Large intestine (tissue), 12 donors: Measurements from ENCODE around the gene BSX. TPM values are rescaled to one million over a fixed set of nuclear protein-coding genes. Genes with fewer than 3 reads are reported as not detected.

Experiments used
- DNase-seq, 2 donors: peaks; one replicate each; pipeline versions ENCODE4 v3.0.0 to v3.0.0-alpha.2; 2013
- H3K27ac ChIP-seq: one replicate; pipeline ENCODE4 v1.5.1; 2013; ENCODE audit warnings: low read length
- H3K27me3 ChIP-seq: 2 replicates; pipeline ENCODE4 v1.6.1; 2013; ENCODE audit warnings: low read length; ENCODE audit not compliant: control insufficient read depth, insufficient read depth
- H3K36me3 ChIP-seq: 2 replicates; pipeline ENCODE4 v1.6.1; 2013; ENCODE audit warnings: low read length; ENCODE audit not compliant: control insufficient read depth, insufficient read depth
- H3K4me1 ChIP-seq: one replicate; pipeline ENCODE4 v1.6.1; 2013; ENCODE audit warnings: low read length; ENCODE audit not compliant: control insufficient read depth, insufficient read depth
- H3K4me3 ChIP-seq: one replicate; pipeline ENCODE4 v1.5.1; 2013; ENCODE audit warnings: low read length
- H3K9me3 ChIP-seq: one replicate; pipeline ENCODE4 v1.6.1; 2013; ENCODE audit warnings: mild to moderate bottlenecking, low read depth, low read length, moderate library complexity; ENCODE audit not compliant: control insufficient read depth
- WGBS: methylation state at CpG from one replicate; pipeline ENCODE4 v1.1.5; 2013; ENCODE audit warnings: low lambda C conversion rate; ENCODE audit not compliant: insufficient coverage; 5-methylcytosine and 5-hydroxymethylcytosine counted together
- long read RNA-seq, 11 donors: transcript quantifications; one replicate each; lab custom pipeline, GENCODE V29; 2026
- polyA plus RNA-seq: library from polyadenylated mRNA; unstranded; fragments of 120-200 nt; gene quantifications from one replicate; pipeline ENCODE4 v1.2.1, GENCODE V29; 2013

The BSX gene
- not detected for polyA plus RNA-seq
- long read RNA-seq, donor 1, result 0 reads
- long read RNA-seq, donor 2, result 0 reads
- long read RNA-seq, donor 3, result 0 reads
- long read RNA-seq, donor 4, result 0 reads
- long read RNA-seq, donor 5, result 0 reads
- long read RNA-seq, donor 6, result 0 reads
- long read RNA-seq, donor 7, result 0 reads
- long read RNA-seq, donor 8, result 0 reads
- long read RNA-seq, donor 9, result 0 reads
- long read RNA-seq, donor 10, result 0 reads
- long read RNA-seq, donor 11, result 0 reads

DNA sequence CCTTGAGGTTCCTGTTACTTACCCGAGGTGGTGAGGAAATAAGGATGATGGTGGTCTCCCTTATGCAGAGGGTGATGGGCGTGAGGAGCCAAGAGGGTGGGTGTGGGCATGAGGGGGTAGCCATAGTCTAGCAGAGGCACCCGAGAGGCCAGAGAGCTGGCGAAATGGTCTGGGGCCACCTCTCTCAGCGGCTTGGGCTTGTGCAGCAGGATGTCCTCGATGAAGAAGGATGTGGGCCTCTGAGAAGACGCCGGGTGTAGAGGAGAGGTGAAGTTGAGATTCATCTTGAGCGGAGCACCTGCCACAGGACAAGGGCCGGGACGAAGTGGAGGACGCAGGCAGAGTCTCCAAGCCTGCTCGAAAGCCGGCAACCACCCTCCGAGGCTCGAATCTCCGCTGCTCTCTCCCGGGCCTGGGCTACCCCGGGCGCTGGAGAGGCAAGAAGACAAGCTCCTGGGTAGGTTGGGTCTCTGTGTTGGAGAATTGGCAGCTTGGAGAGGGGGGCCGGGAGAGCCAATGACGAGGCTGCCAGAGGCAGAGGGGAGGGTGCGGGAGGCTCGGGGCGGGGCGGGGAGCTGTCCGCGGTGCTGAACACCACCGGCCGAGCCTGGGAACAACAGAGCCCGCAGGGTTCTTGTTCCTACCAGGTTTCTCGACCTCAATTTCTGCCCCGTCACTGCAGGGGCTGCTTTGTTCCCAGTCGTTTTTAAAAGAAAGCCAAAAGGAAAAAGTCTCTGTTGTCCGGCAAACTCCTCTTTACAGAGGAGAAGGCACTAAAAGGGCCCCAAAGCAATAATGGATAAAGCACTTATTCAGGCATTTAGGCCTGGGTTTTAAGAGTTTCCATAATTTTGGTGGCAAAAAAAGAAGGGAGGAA, at the start of gene BSX:
TSS of gene BSX (minus strand) at position 447 of the 877 bp plus-strand sequence. CDS start at position 284, 163 bp downstream.
- DNase-seq, result peak; percentile 10 to 47
- Histone ChIP-seq H3K27ac (no peak within 1 kb of the TSS), H3K9me3 (peaks cover 7% of the 10 kb centered on the region), H3K27me3 (peaks cover 97% of the 10 kb centered on the region), H3K4me1 (peaks cover 6% of the 10 kb centered on the region), H3K4me3 (no peak within 1 kb of the TSS), H3K36me3 (no peaks in the 10 kb centered on the region)
- WGBS, result 0% methylated on average over 2 of the region's 35 CpGs

DNA sequence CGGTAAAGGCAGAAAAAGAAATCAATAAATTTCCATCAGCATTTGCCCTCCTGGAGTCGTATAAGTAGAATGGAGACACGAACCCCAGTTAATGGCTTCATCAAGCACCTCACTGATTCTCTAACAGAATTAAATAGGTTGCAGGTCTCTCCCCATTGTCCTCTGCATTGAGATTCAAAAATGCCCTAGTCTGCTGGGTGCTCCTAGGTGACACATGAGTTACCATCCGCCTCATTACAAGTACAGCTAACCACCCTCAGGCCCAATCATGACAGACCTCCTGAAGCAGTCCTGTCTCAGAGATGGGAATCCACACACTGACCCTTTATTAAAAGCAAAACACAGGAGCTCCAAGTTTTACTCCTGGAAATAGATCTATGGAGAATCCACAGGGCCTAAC, 48.9 kb upstream of the BSX start:
- Histone ChIP-seq H3K4me1 (no peaks in the 10 kb centered on the region), H3K9me3 (no peaks in the 10 kb centered on the region), H3K4me3 (no peak overlapping the region), H3K36me3 (no peaks in the 10 kb centered on the region), H3K27me3 (peaks cover 3% of the 10 kb centered on the region), H3K27ac (no peak overlapping the region)
- no peak for DNase-seq
- no CpG with 5 or more reads among the region's 4 CpGs for WGBS

DNA sequence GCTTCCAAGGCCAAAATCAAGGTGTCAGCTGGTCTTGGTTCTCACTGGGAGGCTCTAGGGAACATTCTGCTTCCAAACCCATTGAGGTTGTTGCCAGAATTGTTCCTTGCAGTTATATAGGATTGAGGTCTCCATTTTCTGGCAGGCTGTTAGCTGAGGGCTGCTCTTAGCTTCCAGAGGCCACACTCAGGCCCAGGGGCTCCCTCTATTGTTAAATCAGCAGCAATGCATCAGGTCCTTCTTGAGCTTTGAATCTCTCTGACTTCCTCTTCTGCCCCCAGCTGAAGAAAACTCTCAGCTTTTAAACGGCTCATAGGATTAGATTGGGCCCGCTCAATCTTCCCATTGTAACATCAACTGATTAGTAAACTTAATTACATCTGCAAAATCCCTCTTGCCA, 39.3 kb upstream of the BSX start:
- H3K4me3 ChIP-seq, result no peak overlapping the region

DNA sequence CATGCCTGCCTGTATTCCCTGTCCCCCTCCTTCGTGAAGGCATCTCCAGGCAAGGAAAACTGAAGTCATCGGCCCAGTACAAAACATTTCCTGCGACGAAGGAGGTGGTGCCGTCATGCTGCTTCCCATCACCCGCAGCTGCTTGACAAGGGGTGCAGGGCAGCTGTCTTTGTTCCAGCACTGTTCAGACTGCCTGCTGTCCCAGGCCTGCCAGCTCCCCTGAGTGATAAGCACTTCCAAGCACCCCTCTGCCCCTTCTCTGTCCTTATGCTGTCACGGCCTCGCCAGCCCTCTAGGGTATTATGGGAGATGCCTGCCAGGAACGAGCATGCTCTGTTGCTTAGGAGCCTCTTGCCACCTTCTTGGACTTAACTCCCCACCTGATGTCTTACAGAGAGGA, 37.1 kb upstream of the BSX start:
- Histone ChIP-seq H3K9me3 (no peaks in the 10 kb centered on the region), H3K27ac (no peak overlapping the region), H3K27me3 (no peaks in the 10 kb centered on the region), H3K4me3 (no peak overlapping the region), H3K4me1 (no peaks in the 10 kb centered on the region), H3K36me3 (no peaks in the 10 kb centered on the region)
- DNase-seq, result no peak
- WGBS, result no CpG with 5 or more reads among the region's 9 CpGs

More for the DNA sequence above, 39.3 kb upstream of the BSX start:
- H3K9me3 ChIP-seq, result no peaks in the 10 kb centered on the region
- no peak overlapping the region for H3K27ac ChIP-seq
- no peaks in the 10 kb centered on the region for H3K4me1 ChIP-seq
- no CpG with 5 or more reads among the region's 2 CpGs for WGBS
- H3K27me3 ChIP-seq, result peaks cover 6% of the 10 kb centered on the region
- no peaks in the 10 kb centered on the region for H3K36me3 ChIP-seq
- peak; percentile 11 to 37 for DNase-seq

DNA sequence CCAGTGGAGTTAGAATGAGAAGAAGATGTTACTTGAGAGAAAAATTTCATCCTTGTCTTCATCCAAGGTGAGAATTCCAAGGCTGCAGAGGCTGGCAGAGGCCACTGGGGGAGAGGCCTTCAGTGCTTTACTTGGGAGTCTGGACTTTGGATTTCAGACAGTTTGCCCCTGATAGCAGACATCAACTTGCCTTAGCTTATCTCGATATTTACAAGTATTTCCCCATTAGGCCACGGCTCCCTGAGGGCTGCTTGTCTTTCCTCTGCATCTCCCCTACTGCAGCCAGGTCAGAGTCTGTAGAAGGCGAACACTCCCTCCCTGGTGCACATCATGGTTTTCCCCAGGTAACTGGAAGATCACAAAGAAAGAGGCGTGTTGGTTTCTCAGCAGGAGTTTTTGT, 29.9 kb upstream of the BSX start:
- no CpG with 5 or more reads among the region's 4 CpGs for WGBS
- no peak overlapping the region for H3K4me3 ChIP-seq
- peaks cover 13% of the 10 kb centered on the region for H3K4me1 ChIP-seq
- DNase-seq, result peak; percentile 88 to 94
- H3K36me3 ChIP-seq, result no peaks in the 10 kb centered on the region
- no peaks in the 10 kb centered on the region for H3K27me3 ChIP-seq
- no peaks in the 10 kb centered on the region for H3K9me3 ChIP-seq
- H3K27ac ChIP-seq, result peak overlapping the region; percentile 73

DNA sequence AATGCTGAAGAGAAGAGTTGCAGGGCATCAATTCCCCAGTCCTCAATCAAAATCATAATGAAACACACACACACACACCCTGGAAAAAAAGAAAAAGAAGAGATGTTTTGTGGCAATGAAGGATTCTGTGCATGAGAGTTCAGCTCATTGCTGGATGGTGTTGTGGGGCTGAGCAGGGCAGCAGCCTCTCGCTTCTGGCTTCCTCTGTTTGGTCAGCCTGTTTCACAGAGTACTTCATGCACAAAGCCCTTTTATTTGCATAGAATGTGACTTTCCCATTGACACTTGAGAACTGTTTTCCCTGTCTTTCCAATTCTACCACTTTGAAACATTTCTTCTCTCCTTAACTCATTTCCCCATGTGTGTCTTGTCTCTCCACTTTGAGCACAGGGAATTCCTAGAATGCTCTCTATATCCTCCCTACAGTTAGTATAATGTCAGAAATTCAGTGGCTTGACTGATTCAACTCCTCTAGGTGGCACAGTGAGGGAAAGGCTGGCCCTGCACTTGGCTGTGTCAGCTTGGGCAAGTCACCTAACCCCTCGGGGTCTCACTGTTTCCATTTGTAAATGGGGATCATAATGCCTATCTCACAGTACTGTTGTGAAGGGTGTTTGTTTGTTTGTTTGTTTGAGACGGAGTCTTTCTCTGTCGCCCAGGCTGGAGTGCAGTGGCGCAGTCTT, 25.4 kb upstream of the BSX start:
- WGBS, result 40% methylated on average over 1 of the region's 5 CpGs
- no peaks in the 10 kb centered on the region for H3K9me3 ChIP-seq

DNA sequence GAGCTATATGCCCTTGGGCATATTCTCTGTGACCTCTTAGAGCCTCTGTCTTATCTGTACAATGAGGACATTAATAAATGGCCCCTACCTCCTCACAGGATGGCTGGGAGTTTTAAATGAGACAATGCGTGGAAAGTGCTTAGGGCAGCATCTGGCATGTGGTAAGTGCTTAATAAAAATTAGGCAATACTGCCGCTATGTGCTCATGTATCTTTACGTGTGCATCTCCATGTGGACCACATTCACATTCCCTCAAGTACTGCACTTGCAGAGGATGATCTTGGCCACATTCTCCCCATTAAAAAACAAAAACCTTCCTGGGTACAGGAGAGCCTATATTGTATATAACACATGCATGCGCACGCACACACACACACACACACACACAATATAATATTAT, 19.1 kb upstream of the BSX start:
- Histone ChIP-seq H3K4me3 (no peak overlapping the region), H3K9me3 (no peaks in the 10 kb centered on the region), H3K4me1 (no peaks in the 10 kb centered on the region), H3K27ac (no peak overlapping the region), H3K36me3 (no peaks in the 10 kb centered on the region), H3K27me3 (peaks cover 35% of the 10 kb centered on the region)
- DNase-seq, result no peak
- no CpG with 5 or more reads among the region's 5 CpGs for WGBS

More for the DNA sequence above, 25.4 kb upstream of the BSX start:
- H3K27ac ChIP-seq, result no peak overlapping the region
- H3K36me3 ChIP-seq, result no peaks in the 10 kb centered on the region
- peaks cover 7% of the 10 kb centered on the region for H3K27me3 ChIP-seq
- no peak for DNase-seq
- H3K4me3 ChIP-seq, result no peak overlapping the region
- H3K4me1 ChIP-seq, result peaks cover 5% of the 10 kb centered on the region

DNA sequence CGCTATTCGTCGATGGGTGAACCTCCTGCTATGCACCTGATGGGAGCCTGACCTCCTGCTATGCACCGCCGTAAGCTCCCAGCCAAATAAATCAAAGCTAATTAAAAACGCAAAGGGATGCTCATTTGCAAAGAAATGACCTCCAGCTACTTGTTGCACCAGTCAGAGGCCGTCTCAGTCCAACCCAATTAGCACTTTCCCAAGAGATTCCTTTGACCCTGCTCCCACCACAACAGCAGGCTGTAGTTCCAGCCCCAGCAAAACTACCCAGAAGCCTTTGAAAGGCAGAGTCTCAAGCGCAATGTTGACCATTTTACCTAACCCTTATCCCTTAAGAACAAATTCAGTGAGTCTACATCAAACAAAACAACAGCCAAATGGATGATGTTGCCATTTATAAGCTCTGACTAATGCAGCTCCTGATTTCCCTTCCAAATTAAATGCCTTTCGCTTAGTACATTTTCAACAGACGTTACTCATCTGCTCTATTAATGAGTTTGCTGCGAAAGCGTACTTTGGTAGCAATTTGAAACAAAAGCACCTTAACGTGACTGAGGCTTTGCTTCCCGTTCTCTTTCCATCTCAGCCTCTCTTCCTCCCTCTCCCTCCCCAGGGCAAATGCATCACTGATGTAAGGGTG, 17.2 kb upstream of the BSX start:
- H3K27ac ChIP-seq, result no peak overlapping the region
- peaks cover 42% of the 10 kb centered on the region for H3K27me3 ChIP-seq
- no peak for DNase-seq
- H3K36me3 ChIP-seq, result no peaks in the 10 kb centered on the region
- H3K4me1 ChIP-seq, result no peaks in the 10 kb centered on the region
- H3K9me3 ChIP-seq, result no peaks in the 10 kb centered on the region
- no peak overlapping the region for H3K4me3 ChIP-seq
- 89% methylated on average over 3 of the region's 14 CpGs for WGBS

DNA sequence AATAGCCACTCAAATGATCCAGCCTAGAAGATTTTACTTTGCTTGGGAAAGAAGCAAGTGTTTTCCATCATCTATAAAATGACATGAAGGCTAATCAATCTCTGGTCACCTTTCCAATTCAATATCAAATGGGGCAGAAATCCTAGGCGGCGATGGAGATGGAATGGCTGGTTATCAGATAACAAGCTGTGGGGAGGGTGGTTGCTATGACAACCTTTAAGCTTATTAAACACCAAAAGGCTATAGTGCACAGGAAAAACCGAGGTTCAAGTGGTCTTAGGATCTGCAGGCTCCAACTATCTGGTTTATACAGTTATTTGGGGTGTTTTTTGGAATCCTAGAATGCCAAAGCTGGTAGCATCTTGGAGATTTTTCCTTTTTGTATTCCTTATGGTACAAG, 13.9 kb upstream of the BSX start:
- Histone ChIP-seq H3K4me1 (no peaks in the 10 kb centered on the region), H3K9me3 (no peaks in the 10 kb centered on the region), H3K27me3 (peaks cover 40% of the 10 kb centered on the region), H3K27ac (no peak overlapping the region), H3K4me3 (no peak overlapping the region), H3K36me3 (no peaks in the 10 kb centered on the region)
- DNase-seq, result no peak
- no CpG with 5 or more reads among the region's 3 CpGs for WGBS
